AG20443 (cell line): ENCODE results near the gene NDST1.

Source experiments
- DNase-seq: peaks from one replicate; pipeline ENCODE4 v3.0.0; 2012; ENCODE audit warnings: low spot score, mixed read lengths

Gene NDST1

GRCh38 chr5:150606476-150606875 is 98.5 kb downstream of the NDST1 start:
- no peak for DNase-seq

GRCh38 chr5:150607105-150607504 is 99.2 kb downstream of the NDST1 start:
- DNase-seq, result no peak
